Activated CD8-positive, alpha-beta memory T cell treated with anti-CD3 and anti-CD28 coated beads for 36 hours (primary cell): ENCODE measurements around the gene TMEM131. TPM values are rescaled to one million over a fixed set of nuclear protein-coding genes. Genes with fewer than 3 reads are reported as not detected.

Source experiments
- CTCF ChIA-PET: fragments of 350-600 bp; sonication (Branson Sonifier 250); formaldehyde crosslinking; loops from one replicate; lab custom pipeline; 2021; ENCODE audit warnings: antibody characterized with exemption; lab: Charles Lee
- POLR2A ChIA-PET: fragments of 350-600 bp; sonication (Branson Sonifier 250); formaldehyde crosslinking; loops from one replicate; lab custom pipeline; 2021; ENCODE audit warnings: antibody characterized with exemption; lab: Charles Lee
- total RNA-seq, 2 experiments: library from RNA; stranded (reverse); gene quantifications; one replicate each; pipeline ENCODE4 v1.2.3, GENCODE V29; 2021

The TMEM131 gene
- total RNA-seq, 2 experiments from 2014 or later: 34.9 to 37.9 TPM

DNA sequence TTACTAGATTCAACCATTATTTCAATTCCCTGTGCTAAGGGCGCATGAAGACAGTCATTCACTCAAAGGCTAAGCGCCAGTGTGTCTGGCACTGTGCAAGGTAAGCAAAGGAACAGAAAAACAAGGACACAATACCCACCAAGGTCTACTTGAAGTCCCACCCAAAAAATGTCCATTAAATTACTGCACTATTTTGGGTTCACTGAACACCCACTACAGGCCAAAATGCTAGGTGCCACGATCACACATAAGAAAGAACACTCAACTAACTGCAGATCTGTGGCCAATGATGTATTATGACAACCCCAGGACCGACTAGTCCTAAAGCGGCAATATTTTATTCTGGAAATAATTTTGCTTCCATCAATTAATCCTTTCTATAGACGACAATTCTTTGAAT is 1.8 kb downstream of the TMEM131 start:
- POLR2A ChIA-PET: no interaction called here

DNA sequence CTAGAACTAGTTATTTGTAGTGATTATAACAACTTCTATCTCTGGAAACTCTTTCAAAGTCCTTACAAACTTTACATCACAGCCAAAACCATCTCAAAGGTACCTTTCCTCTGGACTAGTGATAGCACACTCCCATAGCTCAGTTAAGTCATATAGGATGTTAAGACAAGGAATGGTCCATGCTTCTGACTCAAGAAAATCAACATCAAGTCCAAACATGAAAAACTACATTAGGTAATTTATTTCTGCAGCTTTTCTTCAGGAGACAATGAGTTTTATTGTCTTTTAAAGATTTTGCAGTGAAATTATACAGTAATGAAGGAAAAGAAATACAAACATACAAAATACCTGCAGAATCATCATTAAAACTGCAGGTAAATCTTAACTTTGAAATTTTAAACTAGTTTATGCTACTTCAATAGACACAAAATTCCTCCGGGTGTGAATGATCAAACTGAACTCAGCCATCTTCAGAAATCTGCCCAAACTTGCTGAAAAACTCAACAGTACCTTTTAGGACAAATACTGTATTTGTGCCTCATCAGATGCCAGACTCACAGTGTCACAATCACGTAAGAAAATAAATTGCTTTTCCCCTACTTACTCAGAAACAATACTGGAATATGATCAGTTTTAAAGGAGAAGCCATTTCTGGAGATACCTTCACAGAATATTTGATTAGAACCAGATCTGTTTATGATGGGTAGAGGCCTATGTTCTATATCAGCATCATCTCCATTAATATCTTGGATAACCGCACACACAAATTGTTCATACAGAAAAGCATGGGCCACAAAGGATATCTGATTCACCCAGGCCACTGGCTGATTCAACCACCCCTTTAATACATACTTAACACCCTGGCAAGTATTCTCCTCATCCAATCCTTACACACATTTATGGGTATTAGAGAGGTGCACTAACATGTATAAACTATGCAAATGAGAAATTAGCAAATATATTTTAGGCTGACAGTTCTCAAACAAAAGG is 2.6 kb downstream of the TMEM131 start:
- CTCF ChIA-PET: no interaction called here
- POLR2A ChIA-PET: interaction anchor here (0.6 to 0.7 kb wide), 2 partner anchors 12 to 700 kb away, joined by 4 to 14 read pairs; no protein-coding TSS in a partner anchor

More for the DNA sequence above, 1.8 kb downstream of the TMEM131 start:
- CTCF ChIA-PET: no interaction called here

DNA sequence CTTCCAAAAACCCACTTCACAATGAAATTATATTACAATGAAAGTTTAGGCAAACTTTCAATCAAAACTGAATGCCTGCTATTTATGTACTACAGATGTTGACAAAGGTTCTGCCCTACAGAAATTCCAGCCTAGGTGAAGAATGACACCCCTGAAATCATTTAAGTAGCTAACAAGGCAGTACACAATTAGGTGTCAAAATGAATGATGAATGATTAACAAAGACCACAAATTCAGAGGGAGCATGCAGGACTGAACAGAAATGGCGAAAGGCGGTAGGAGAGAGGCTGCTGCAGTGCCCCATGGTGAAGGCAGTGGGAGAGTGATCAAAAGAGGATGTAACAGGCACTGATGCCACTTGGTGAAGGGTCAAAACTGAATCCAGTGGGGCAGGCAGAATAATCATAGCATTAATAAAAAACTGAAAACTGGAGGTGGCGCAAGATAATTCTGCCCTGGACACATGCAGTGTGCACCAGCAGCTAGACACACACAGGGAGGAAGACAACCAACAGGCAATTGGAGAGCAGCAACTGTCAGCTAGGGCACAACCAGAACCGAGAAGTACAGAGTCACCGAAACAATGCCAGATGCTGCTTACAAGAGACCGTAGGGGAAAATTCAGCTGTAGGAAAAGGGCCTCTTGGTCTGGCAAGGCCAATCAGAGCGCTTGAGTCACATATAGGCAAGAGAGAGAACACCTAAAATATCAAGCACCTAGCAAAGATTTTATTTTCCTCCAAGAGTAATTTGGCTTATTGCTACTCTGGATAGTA is 4.5 kb downstream of the TMEM131 start:
- CTCF ChIA-PET: interaction anchor here (0.7 to 1.0 kb wide), 2 partner anchors 184 to 185 kb away, joined by 3 read pairs; no protein-coding TSS in a partner anchor
- POLR2A ChIA-PET: no interaction called here

DNA sequence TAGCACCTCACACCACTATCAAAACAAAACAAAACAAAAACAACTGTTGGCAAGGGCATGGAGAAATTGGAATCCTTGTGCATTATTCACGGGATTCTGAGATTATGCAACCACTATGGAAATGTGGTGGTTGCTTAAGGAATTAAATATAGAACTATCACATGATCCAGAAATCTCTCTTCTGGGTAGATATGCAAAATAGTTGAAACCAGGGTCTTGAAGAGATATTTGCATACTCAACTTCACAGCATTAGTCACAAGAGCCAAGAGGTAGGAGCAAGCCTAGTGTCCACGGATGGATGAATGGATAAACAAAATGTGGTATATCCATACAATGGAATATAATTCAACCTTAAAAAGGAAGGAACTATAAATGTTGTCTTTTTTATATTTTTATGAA is 7.0 kb downstream of the TMEM131 start:
- POLR2A ChIA-PET: no interaction called here
- CTCF ChIA-PET: no interaction called here

DNA sequence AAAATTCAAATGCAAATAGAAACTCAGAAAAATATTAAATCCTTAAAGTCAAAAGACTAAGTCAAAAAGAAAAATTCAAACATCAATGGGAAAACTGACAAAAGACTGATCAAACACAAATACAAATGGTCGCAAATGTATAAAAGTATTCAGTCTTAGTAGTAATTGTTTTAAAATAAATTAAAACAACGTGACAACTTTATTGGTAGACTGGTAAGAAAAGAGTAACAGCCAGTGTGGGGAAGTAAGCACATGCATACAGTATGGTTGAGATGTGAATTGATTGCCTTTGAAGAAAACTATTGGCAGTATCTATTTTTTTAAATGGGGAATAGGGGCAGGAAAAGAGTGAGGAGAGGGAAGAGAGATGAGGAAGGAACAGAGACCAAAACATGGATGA is 9.8 kb downstream of the TMEM131 start:
- POLR2A ChIA-PET: no interaction called here
- CTCF ChIA-PET: no interaction called here

DNA sequence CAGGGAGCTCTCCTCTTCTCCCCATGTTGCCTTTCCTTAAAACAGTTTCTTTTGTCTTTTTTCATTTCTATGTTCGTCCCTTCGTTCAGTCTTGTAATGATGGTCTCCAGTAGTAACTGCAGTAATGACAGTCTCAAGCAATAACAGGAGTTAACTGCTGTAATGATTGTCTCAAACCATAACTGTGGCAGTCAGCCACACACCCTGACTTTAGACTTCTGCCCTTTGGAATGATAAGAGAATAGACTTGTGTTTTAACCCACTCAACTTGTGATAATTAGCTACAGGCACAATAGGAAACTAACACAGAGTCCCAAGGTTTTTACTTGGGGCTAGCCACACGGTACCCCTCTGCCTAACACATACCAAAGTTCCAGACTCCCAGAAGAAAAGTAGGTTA is 12.1 kb downstream of the TMEM131 start:
- ChIA-PET CTCF (no interaction called here), POLR2A (no interaction called here)

DNA sequence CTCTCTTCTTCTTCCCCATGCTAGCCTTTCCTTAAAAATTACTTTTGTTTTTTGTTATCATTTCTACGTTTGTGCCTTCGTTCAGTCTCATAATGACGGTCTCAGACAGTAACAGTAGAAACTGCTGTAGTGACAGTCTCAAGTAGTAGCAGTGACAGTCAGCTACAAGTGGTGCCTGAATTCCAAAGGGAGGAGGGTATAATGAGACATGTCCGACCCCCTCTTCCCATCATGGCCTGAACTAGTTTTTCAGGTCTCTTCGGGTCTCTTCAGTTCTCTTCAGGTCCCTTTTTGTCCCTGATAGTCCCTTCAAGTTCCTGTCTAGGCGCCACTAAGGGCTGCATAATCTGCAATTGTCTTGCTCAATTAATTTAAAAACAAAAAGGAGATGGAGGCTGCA is 12.6 kb downstream of the TMEM131 start:
- ChIA-PET CTCF (no interaction called here), POLR2A (no interaction called here)

DNA sequence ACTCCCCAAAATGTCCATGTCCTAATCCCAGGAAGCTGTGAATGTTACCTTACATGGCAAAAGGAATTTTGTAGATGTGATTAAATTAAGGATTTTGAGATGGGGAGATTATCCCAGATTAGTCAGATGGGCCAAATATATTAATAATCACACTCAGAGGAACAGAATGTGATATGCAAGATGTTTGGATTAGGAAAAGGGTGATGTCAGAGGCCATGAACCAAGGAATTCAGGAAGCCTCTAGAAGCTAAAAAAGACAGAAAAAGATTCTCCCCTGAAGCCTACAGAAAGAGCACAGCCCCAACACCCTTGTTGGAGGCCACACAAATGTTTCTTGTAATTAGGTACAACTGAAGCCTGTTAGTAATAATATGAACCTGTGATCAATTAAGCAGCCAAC is 13.1 kb downstream of the TMEM131 start:
- CTCF ChIA-PET: no interaction called here
- POLR2A ChIA-PET: no interaction called here

DNA sequence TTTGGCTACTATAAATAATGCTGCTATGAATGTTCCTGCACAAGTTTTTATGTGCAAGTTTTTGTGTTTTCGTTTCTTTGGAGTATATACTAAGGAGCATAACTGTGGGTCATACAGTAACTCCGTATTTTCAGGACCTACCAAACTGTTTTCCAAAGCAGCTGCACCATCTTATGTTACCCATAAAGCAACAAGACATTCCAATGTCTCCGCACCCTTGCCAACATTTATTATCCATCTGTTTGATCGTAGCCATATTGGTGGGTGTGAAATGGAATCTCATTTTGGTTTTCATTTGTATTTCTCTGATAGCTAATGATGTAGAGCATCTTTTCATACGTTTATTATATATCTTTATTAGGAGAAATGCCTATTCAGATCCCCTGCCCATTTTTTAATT is 13.8 kb downstream of the TMEM131 start:
- ChIA-PET CTCF (no interaction called here), POLR2A (no interaction called here)

DNA sequence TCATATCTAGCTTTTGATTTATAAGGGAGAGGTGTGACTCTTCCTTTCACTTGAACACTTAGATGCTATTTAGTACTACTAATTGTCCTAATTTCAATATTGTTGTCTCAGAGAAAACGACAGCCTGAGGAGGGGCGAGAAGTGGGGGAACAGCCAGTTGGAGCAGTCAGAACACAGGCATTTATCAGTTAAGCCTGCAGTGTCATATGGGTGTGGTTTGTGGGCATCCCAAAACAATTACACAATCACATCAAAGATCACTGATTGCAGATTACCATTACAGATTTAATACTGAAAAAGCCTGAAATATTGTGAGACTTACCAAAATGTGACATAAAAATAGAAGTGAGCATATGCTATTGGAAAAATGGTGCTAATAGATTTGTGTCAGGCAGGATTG is 15.8 kb downstream of the TMEM131 start:
- ChIA-PET POLR2A (no interaction called here), CTCF (no interaction called here)

DNA sequence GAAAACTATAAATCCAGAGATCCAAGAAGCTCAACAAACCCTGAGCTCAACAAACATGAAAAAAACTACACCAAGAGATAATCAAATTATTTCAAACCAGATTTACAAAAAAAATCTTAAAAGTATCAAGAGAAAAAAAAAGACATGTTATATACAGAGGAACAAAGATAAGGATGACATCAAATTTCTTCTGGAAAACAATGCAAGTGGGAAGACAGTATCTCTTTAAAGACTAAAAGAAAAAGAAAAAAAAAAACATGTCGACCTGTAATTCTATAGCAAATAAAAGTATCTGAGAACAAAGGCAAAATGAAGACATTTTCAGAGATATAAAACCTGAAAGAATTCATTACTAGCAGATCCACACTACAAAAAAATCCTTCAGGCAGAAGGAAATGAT is 21.3 kb downstream of the TMEM131 start:
- CTCF ChIA-PET: interaction anchor here (0.8 kb wide), 1 partner anchor 68 kb away, joined by 3 read pairs; no protein-coding TSS in a partner anchor

DNA sequence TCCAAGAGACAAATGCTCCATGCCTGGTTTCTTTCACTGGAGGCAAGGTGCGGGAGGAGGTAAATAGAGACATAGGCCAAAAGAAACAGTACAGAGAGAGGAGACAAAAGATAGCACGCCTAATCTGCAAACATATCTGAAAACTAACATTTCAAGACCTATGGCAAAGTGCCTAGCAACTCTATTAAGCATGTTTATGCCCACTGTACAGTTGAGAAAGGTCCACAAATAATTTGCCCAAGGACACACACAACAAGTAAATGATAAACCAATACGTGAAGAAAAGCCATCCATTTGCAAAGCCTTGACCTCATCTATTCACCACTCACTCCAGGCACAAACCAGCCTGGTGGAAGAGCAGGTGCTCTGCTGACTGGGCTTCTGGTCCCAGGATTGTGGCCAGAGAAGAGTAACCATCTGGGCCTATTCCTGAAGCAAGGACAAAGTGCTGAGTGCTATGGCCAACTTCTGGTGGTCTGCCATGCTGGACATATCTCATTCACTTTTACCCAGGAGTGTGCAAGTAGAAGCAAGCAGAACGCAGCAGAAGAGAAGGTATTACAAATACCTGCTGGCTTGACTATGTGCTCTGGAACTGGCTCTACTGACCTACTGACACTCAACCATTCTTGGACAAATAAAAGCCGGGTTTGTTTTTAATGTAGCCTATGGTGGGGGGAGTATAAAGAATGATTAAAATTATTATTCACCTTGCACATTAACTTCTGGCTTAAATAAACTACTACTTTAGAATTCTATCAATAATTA is 25.3 kb downstream of the TMEM131 start:
- CTCF ChIA-PET: no interaction called here
- POLR2A ChIA-PET: no interaction called here

More for the DNA sequence above, 21.3 kb downstream of the TMEM131 start:
- POLR2A ChIA-PET: no interaction called here

DNA sequence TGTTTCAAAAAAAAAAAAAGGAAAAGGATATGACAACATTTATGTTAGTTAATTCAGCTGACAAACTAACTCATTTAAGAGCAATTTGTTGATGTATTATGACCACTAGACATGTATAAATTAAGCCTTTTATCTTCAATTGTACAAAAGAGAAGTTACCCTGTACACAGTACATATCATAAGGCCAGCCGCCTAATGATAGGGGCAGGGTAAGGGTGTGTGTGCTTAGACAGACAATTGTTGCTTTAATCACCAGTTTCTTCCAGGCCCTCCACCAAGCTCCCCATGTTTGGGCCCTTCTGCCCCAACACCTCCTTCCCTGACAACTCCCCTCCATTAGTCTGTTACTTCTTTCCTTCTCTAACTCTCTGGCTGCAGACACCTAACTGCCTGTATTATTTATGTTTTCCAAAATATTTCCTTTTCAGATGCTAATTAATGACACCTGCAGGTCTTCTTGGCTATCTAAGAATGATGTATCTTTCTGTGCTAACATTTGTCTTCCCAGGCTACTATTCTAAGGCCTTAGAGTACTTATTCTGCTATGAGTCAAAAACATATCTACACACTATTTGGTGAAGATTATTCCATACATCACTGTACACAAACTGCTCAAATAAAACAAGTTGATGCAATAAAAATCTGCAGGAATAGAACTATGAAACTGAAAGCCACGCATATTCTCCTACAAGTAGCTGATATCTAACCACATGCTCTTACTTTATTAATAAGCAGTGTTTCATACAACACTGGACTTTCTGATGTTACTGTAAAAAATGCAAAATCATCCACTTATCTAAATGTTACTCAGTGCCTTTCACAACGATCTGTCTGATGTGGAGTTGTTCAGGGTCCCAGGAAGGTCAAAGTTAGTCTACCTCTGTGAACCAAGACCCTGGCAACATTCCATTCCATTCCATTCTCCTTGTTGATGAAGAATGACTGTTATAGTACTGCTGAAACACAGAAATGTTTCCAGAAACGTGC is 26.4 kb downstream of the TMEM131 start:
- ChIA-PET POLR2A (no interaction called here), CTCF (no interaction called here)

DNA sequence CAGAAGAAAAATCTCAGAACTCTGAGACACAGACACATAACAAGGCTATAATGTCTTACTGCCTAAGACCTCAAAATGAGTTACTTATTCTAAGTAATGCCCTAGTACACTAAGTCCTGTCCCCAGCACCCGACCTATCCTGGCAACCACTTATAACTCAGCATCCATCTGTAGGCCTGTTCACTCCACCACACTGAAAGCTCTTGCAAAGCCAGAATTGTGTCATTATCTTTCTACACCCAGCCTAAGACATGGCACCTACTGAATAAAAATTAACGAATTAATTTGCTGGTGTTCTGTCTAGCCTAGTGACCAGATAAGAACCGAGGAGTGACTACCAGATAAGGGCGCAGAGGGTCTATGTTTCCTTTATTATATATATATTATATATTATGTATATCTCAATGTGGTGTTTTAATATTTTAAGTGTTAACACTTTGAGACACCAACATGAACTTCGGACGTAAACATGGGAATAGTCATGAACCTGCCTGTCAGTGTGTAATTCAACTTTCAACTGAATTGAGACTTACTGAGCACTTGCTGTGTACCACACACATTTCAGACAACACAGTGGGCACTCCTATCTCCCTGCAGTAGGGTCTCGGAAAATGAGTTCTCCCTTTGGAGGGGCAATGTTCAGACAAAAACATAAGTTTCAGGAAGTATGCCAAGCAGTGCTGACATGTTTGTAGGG is 27.7 kb downstream of the TMEM131 start:
- POLR2A ChIA-PET: no interaction called here
- CTCF ChIA-PET: no interaction called here

DNA sequence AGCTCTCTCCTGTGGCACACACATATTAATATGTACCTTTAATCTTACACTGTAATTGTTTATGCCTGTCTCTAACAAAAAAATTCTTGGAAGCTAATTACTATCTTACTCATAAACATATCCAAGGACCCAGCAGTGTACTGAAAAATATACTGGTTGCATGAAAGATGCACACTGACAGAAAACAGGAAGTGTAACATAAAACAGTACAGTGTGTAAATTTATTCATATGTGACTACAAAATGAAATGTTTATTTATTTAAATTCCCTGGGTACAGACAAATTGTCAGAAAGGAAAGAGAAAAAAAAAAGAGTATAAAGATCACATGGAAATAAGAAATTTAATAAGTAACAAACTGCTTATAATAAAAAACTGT is 28.5 kb downstream of the TMEM131 start:
- CTCF ChIA-PET: no interaction called here
- POLR2A ChIA-PET: interaction anchor here (0.6 kb wide), 1 partner anchor 24 kb away, joined by 3 read pairs; no protein-coding TSS in a partner anchor

DNA sequence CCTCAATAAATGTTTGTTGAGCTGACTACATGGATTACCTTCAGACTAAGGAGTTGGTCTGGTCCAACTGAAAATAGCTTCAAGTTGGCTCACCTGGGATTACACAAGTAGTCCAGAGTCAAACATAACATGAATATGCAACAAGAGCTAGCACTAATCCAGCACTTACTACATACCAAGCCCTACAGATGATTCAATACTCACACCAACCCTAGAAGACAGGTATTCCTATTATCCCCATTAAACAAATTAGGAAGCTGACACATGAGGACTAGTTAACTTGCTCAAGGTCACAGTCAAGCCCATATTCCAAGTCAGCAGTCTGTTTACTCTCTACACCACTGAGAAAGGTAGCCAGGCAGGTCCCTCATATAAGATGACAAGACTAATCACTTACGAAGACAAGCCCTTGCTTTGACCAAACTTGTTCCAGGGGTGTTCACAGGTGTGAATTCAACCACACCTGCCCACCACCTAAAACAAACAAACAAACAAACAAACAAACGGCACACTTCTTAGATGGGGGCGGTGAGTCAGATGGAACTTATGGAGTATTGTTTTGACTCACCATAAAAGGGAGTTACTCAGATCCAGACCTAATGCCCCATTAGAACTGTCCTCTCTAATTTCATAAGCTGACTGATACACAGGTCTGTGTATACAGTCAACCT is 29.1 kb downstream of the TMEM131 start:
- ChIA-PET CTCF (no interaction called here), POLR2A (interaction anchor here (0.5 to 0.6 kb wide), 2 partner anchors 23 to 256 kb away, joined by 3 to 5 read pairs; no protein-coding TSS in a partner anchor)

DNA sequence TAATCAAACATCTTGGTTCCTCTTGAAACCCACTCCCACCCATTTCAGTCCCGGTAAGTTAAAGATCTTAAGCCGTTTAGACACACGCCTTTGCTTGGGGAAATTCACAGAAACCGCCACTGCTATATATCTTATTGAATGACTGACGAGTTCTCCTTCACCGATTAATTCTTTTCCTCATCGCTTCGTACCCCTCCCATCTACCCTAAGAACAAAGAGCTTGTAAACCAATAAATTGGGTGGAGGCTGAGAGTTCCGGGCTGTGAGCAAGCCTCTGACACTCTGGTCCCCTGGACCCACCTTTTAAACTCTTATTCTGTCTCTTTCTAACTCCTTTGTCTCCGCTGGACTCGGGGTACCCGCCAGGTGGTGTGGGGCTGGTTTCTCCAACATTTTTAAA is 30.6 kb downstream of the TMEM131 start:
- ChIA-PET CTCF (no interaction called here), POLR2A (no interaction called here)
